ENCODE results near the gene MESD. TPM values are rescaled to one million over a fixed set of nuclear protein-coding genes. Genes with fewer than 3 reads are reported as not detected.

The MESD gene
- total RNA-seq, 1 donor = 18.9 TPM

GRCh38 chr15:81000624-81001151, 11.1 kb upstream of the MESD start, which contains the start of gene TLNRD1:
TLNRD1 (plus strand) TSS chr15:81000923; CDS start chr15:81002272, 1,349 bp downstream.
- peak within 1 kb of the TSS; percentile 90 for H3K4me3 ChIP-seq (ENCODE audit: low read depth, low read length)
- peak; percentile 89 for DNase-seq (ENCODE audit: low read depth)
- TF ChIP-seq CTCF (IDR thresholded peaks at IDR 0.05; ENCODE audit: insufficient read depth, low read length) = no peak

GRCh38 chr15:81000144-81000623, 10.6 kb upstream of the MESD start:
- H3K4me3 ChIP-seq (ENCODE audit: low read depth, low read length) = peak overlapping the region; percentile 90
- DNase-seq (ENCODE audit: low read depth) = peak; percentile 36
- TF ChIP-seq CTCF (IDR thresholded peaks at IDR 0.05; ENCODE audit: insufficient read depth, low read length) = no peak

GRCh38 chr15:80999623-81000036, 10.0 kb upstream of the MESD start:
- TF ChIP-seq CTCF (IDR thresholded peaks at IDR 0.05; ENCODE audit: insufficient read depth, low read length) = no peak
- peak overlapping the region; percentile 90 for H3K4me3 ChIP-seq (ENCODE audit: low read depth, low read length)
- DNase-seq (ENCODE audit: low read depth) = no peak

GRCh38 chr15:80998251-80998650, 8.6 kb upstream of the MESD start:
- no peak overlapping the region for H3K4me3 ChIP-seq (ENCODE audit: low read depth, low read length)
- TF ChIP-seq CTCF (IDR thresholded peaks at IDR 0.05; ENCODE audit: insufficient read depth, low read length) = no peak

GRCh38 chr15:80997692-80998091, 8.1 kb upstream of the MESD start:
- TF ChIP-seq CTCF (IDR thresholded peaks at IDR 0.05; ENCODE audit: insufficient read depth, low read length) = no peak
- no peak for DNase-seq (ENCODE audit: low read depth)
- no peak overlapping the region for H3K4me3 ChIP-seq (ENCODE audit: low read depth, low read length)

More at GRCh38 chr15:80998251-80998650, 8.6 kb upstream of the MESD start:
- DNase-seq (ENCODE audit: low read depth) = no peak

GRCh38 chr15:80996247-80996646, 6.6 kb upstream of the MESD start:
- no peak for DNase-seq (ENCODE audit: low read depth)
- peak; percentile 41 for TF ChIP-seq CTCF (IDR thresholded peaks at IDR 0.05; ENCODE audit: insufficient read depth, low read length)

GRCh38 chr15:80992441-80992840, 2.8 kb upstream of the MESD start:
- TF ChIP-seq CTCF (IDR thresholded peaks at IDR 0.05; ENCODE audit: insufficient read depth, low read length) = no peak
- DNase-seq (ENCODE audit: low read depth) = no peak
- H3K4me3 ChIP-seq (ENCODE audit: low read depth, low read length) = no peak overlapping the region

More at GRCh38 chr15:80996247-80996646, 6.6 kb upstream of the MESD start:
- no peak overlapping the region for H3K4me3 ChIP-seq (ENCODE audit: low read depth, low read length)

All from fibroblast of the aortic adventitia (primary cell).